Gastrocnemius medialis (tissue), 4 donors: ENCODE measurements around the gene DENND4B. TPM values are rescaled to one million over a fixed set of nuclear protein-coding genes. Genes with fewer than 3 reads are reported as not detected.

Experiments used
- ATAC-seq, 2 donors: fragments of 150-250 bp; one replicate each; pipeline ENCODE4 v1.9.1; 2016
- DNase-seq, 2 donors: peaks; one replicate each; pipeline ENCODE4 v3.0.0-alpha.2; 2019
- H3K27ac ChIP-seq, 4 donors: fragments of 200-600 bp; sonication (generic); 1 replicate in 1 of 4; 2 replicates in 3 of 4; pipeline ENCODE4 v1.5.1; 2016 to 2018; ENCODE audit warnings: mild to moderate bottlenecking in 2 of 4, moderate library complexity in 1 of 4
- H3K27me3 ChIP-seq, 3 donors: fragments of 200-600 bp; sonication (generic) in 2 of 3; 1 replicate in 1 of 3; 2 replicates in 2 of 3; pipeline versions ENCODE4 v1.5.1 to v1.6.0; 2016 to 2019; ENCODE audit warnings: mild to moderate bottlenecking in 1 of 3, moderate library complexity in 1 of 3
- H3K36me3 ChIP-seq, 2 donors: fragments of 200-600 bp; sonication (generic) in 1 of 2; one replicate each; pipeline ENCODE4 v1.5.1; 2017 to 2018
- H3K4me1 ChIP-seq, 2 donors: fragments of 200-600 bp; sonication (generic) in 1 of 2; one replicate each; pipeline ENCODE4 v1.5.1; 2016 to 2017; ENCODE audit warnings: mild to moderate bottlenecking in 2 of 2
- H3K4me3 ChIP-seq, 4 donors: fragments of 200-600 bp; sonication (generic) in 3 of 4; 1 replicate in 1 of 4; 2 replicates in 3 of 4; pipeline ENCODE4 v1.5.1; 2016 to 2019; ENCODE audit warnings: mild to moderate bottlenecking in 2 of 4
- H3K9me3 ChIP-seq, 3 donors: fragments of 200-600 bp; sonication (generic) in 2 of 3; 1 replicate in 1 of 3; 2 replicates in 2 of 3; pipeline ENCODE4 v1.5.1; 2016 to 2019
- POLR2A ChIP-seq, 2 donors: fragments of 450-650 bp; IDR thresholded peaks; one replicate each; pipeline ENCODE4 v1.6.1; 2017; ENCODE audit warnings: antibody characterized with exemption in 2 of 2, mild to moderate bottlenecking in 2 of 2, moderate library complexity in 2 of 2
- in situ Hi-C, 4 donors: fragments of 200-750 bp; cut with MboI; loops; one replicate each; pipeline versions ENCODE4 v1.15.0 to v1.8.0; 2017; ENCODE audit warnings: low sequenced_read_pairs in 4 of 4
- intact Hi-C: fragments of 100-400 bp; cut with DNase I; formaldehyde crosslinking; loops from one replicate; pipeline ENCODE4 v1.15.1; 2023; ENCODE audit warnings: low total_unique reads
- total RNA-seq, 4 donors: library from RNA; depleted of rRNA; stranded (reverse); fragments of >200 nt; gene quantifications; one replicate each; pipeline versions ENCODE4 v1.1.0 to v1.2.3, GENCODE V29; 2016
- TF ChIP-seq, protein P1 (sequence below), 5 experiments: fragments of 450-650 bp in 3 of 5; fragments of 200-600 bp in 2 of 5; sonication (generic) in 2 of 5; IDR thresholded peaks in 4 of 5; conservative IDR thresholded peaks in 1 of 5; 1 replicate in 4 of 5; 2 replicates in 1 of 5; pipeline ENCODE4 v1.5.1; 2016 to 2019; ENCODE audit warnings: antibody characterized with exemption in 5 of 5, mild to moderate bottlenecking in 3 of 5, moderate library complexity in 3 of 5

The DENND4B gene
- total RNA-seq, 4 donors from 2014 or later = 38.0 to 45.8 (median 40.1) TPM

DNA sequence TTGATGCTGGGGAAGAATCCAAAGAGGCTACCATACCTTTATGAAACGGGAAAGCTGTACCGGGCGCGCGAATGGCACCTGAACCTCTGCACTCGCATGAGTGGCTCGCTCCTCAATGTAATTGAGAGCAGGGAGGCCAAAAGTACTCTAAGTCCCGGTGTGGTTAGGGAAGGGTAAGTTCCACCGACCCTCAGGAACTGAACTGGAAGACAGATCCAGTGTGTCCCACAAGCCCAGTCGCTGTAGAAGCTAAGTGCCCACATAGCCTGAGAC lies 24.8 kb downstream of the DENND4B start:
- peaks cover 48 to 50% of the 10 kb centered on the region in 2 donors for H3K4me1 ChIP-seq
- in situ Hi-C loops = loop anchor here (10.0 to 25.0 kb wide), 2 partner anchors 63 to 109 kb away; partner anchors contain the start of gene RAB13 (in 1 of the 4)

GRCh38 chr1:153921080-153921802 lies 25.3 kb downstream of the DENND4B start:
- H3K9me3 ChIP-seq = no peaks in the 10 kb centered on the region
- H3K36me3 ChIP-seq = no peaks in the 10 kb centered on the region
- DNase-seq (no peak), ATAC-seq (no peak)
- no peaks in the 10 kb centered on the region for H3K27me3 ChIP-seq
- peaks cover 50 to 53% of the 10 kb centered on the region in 2 donors for H3K4me1 ChIP-seq
- intact Hi-C loops (loop anchor here (5.0 kb wide), 3 partner anchors 66 to 124 kb away; partner anchors contain the start of gene RAB13), in situ Hi-C loops (loop anchor here (10.0 to 25.0 kb wide), 2 partner anchors 64 to 109 kb away; partner anchors contain the start of gene RAB13 (in 1 of the 4))
- TF ChIP-seq, protein P1, sequence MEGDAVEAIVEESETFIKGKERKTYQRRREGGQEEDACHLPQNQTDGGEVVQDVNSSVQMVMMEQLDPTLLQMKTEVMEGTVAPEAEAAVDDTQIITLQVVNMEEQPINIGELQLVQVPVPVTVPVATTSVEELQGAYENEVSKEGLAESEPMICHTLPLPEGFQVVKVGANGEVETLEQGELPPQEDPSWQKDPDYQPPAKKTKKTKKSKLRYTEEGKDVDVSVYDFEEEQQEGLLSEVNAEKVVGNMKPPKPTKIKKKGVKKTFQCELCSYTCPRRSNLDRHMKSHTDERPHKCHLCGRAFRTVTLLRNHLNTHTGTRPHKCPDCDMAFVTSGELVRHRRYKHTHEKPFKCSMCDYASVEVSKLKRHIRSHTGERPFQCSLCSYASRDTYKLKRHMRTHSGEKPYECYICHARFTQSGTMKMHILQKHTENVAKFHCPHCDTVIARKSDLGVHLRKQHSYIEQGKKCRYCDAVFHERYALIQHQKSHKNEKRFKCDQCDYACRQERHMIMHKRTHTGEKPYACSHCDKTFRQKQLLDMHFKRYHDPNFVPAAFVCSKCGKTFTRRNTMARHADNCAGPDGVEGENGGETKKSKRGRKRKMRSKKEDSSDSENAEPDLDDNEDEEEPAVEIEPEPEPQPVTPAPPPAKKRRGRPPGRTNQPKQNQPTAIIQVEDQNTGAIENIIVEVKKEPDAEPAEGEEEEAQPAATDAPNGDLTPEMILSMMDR (IDR thresholded peaks at IDR 0.05 in 4 of 5, conservative IDR thresholded peaks at IDR 0.05 in 1 of 5) = no peak
- TF ChIP-seq POLR2A (IDR thresholded peaks at IDR 0.05) = no peak
- peak overlapping the region; percentile 98 to 99 (median 98) for H3K27ac ChIP-seq
- peak overlapping the region; percentile 56 to 93 (median 89) for H3K4me3 ChIP-seq

More for the DNA sequence above, 24.8 kb downstream of the DENND4B start:
- Histone ChIP-seq H3K27ac (peak overlapping the region; percentile 98 to 99 (median 98)), H3K9me3 (no peaks in the 10 kb centered on the region), H3K27me3 (no peaks in the 10 kb centered on the region), H3K36me3 (no peaks in the 10 kb centered on the region), H3K4me3 (peak overlapping the region; percentile 56 to 93 (median 89))
- TF ChIP-seq, protein P1 (IDR thresholded peaks at IDR 0.05 in 4 of 5, conservative IDR thresholded peaks at IDR 0.05 in 1 of 5) = no peak
- no peak for TF ChIP-seq POLR2A (IDR thresholded peaks at IDR 0.05)
- intact Hi-C loops = loop anchor here (5.0 kb wide), 3 partner anchors 66 to 124 kb away; partner anchors contain the start of gene RAB13
- ATAC-seq (no peak), DNase-seq (peak in 1 of 2 donors; percentile 14)

DNA sequence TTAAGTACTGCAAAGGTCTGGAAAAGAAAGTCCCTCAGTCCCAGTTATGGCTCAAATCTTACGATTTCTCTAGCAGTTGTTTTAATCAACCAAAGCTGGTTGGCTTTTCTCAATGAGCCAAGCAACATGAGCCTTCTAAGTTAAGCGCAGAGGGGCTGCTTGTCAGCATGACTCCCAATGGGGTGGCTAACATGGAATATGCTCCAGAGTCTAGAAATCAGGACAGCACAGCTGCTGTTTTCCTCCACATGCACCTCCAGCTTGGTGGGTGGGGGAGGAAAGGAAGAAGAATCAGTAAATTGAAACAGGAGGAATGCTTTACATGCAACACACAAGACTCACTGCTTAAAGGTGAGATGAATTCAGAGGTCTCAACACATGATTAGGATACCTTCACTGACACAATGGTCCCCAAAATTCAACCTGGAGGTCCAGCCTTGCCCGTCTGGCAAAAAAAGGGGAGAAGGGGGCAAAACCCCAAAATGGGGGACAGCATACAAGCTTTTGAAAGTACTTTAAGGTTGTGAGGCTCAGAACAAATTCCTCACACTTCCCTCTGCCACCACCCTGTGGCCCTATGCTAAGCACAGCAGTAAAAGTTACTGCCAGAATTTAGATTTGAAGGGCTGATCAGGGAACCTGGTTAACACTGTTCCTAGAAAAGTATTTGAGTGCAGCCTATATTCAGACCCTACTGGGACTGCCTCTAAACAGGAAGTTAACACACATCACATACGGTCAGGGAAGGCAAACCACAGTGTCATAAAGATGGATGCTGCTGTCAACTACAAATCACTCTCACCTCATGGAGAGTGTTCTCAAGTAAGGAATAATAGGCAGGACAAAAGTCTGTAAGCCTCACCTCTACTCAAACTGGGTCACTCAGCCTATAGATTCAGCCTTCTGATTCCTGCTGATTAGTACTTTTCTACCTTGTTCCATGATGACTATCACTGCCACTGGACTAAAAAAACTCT lies 26.4 kb downstream of the DENND4B start:
- H3K9me3 ChIP-seq = no peaks in the 10 kb centered on the region
- intact Hi-C loops (loop anchor here (5.0 kb wide), 3 partner anchors 67 to 123 kb away; partner anchors contain the start of gene RAB13), in situ Hi-C loops (loop anchor here (10.0 to 25.0 kb wide), 2 partner anchors 65 to 108 kb away; partner anchors contain the start of gene RAB13 (in 1 of the 4))
- peaks cover 53 to 56% of the 10 kb centered on the region in 2 donors for H3K4me1 ChIP-seq
- ATAC-seq = no peak
- peak overlapping the region in 3 of 4 donors; percentile 56 to 93 (median 85) for H3K4me3 ChIP-seq
- H3K27me3 ChIP-seq = no peaks in the 10 kb centered on the region
- TF ChIP-seq, protein P1 (IDR thresholded peaks at IDR 0.05 in 4 of 5, conservative IDR thresholded peaks at IDR 0.05 in 1 of 5) = peak in 4 of 5 experiments; percentile 11 to 42 (median 35)
- TF ChIP-seq POLR2A (IDR thresholded peaks at IDR 0.05) = no peak
- peak overlapping the region; percentile 63 to 99 (median 98) for H3K27ac ChIP-seq
- H3K36me3 ChIP-seq = no peaks in the 10 kb centered on the region
- peak in 1 of 2 donors; percentile 6 for DNase-seq

DNA sequence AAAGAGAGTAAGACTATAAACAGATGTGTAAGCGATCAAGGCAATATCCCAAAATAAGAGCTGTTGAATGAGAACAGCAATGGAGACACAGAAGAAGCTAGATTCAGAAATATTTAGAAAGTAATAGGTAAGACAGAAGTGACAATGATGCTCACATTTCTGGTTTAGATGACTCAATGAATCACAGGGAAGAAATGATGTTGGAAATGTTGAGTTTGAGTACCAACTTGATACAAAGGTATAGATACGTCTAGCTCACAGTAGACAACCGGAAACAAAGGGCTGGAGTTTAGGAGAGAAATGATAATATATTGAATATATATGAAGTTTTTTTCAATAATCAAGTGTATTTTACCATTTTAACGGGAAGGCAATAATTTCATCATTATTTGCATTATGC lies 30.2 kb downstream of the DENND4B start:
- Histone ChIP-seq H3K4me3 (no peak overlapping the region), H3K9me3 (no peaks in the 10 kb centered on the region), H3K27ac (peak overlapping the region in 1 of 4 donors; percentile 7), H3K27me3 (no peaks in the 10 kb centered on the region), H3K4me1 (peaks cover 45 to 52% of the 10 kb centered on the region in 2 donors), H3K36me3 (no peaks in the 10 kb centered on the region)
- intact Hi-C loops (no loop called here), in situ Hi-C loops (loop anchor here in 3 of 4 donors (25.0 kb wide), 1 partner anchor 104 kb away; no protein-coding TSS in a partner anchor)
- no peak for ATAC-seq
- DNase-seq = no peak
- no peak for TF ChIP-seq POLR2A (IDR thresholded peaks at IDR 0.05)
- TF ChIP-seq, protein P1 (IDR thresholded peaks at IDR 0.05 in 4 of 5, conservative IDR thresholded peaks at IDR 0.05 in 1 of 5) = no peak
